HG03565 (cell line): ENCODE results near the gene ACKR2.
A peak's percentile ranks its signal among the peaks of the same experiment; 100 is the strongest.

Experiments used
- ATAC-seq: cut with Tn5 transposase; IDR thresholded peaks from one replicate; pipeline ENCODE4 v1.9.1; 2021; ENCODE audit warnings: mild to moderate bottlenecking, moderate library complexity; ENCODE audit not compliant: unreplicated experiment

The ACKR2 gene

DNA sequence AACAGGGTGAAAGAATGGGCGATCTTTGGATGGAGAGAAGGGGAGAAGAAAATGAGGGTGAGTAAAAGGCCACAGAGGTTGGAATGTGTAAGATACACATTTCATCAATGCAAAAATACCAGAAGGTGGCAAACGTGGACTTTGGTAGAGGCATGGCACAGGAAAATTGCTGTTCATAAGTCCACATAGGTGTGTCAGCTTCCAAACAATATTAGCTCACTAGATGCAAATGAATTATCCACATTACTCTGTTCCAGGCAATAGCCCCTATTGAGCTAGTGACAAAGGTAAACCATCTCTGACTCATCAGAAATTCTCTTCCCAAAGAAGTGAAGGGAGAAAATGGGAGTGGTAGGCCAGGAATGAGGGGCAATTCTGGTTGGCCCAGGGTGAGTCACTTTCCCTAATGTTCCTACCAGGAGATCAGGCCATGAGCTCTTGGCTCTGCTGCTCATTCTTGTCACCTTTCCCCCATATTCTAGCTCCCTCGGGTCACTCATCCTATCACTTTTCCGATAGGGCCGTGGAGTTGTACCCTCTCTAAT is 19.9 kb downstream of the ACKR2 start:
- ATAC-seq, result no peak

GRCh38 chr3:42829628-42830436 is 20.6 kb downstream of the ACKR2 start:
- no peak for ATAC-seq

DNA sequence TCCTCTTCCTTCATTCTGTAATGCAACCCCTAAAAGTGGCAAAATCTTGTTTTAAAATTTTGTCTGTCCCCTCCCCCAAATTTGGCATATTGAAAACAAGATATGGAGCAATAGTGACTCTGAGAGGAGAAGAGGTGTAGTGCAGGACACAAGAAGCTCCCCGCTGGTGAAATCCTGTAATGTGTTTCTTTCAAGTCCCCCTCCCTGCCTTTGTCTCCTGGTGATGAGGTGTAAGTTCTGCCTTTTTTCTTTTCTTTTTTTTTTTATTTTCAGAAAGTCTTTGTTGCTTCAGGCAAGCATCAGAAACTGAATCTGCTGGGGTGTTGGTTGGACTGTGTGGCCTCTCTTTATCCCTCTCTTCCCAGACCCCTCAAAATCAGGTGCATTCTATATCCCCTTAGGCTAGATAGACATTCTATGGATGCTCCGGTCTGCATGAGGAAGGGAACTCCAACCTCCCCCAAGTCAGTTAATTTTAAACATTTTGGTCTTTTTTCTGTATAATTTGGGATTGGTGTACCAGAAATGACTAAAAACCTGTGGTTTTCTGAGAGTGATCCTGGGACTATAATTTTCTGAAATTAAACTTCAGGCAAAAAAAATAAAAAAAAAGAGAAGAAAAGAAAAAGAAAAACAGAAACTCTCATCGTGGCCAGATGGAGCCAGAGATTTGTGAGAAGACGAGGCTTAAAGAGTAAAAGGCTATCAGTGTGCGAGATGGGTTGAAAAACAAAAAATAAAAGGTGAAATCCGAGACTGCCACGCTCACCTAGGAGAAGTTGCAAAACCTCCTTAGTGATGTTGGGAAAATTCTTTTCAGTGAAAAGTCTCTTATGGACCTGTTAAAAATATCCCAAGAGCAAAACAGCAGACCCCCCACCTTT is 21.4 kb downstream of the ACKR2 start:
- ATAC-seq, result no peak

DNA sequence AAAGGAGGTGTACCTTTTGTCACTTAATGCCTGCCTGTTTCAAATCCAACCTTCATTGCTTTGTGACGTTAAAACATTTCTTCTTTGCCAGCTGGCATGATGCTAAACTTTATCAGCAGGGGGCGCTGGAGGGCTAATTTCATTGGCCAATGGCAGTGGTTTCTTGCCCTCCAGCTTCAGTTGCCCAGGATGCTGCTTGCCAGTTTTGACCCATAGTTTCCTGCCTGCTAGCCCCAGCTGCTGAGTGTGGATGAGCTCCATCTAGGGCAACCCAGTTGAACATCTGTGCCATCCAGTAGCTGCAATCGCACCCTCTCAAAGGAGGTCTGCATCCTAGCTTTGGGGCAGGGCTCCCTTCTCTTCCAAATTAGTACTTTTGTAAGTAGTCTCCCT is 22.1 kb downstream of the ACKR2 start:
- peak; percentile 59 for ATAC-seq

- no peak for ATAC-seq
Measured at GRCh38 chr3:42836150-42837123, 27.2 kb downstream of the ACKR2 start.

GRCh38 chr3:42838571-42838970 is 29.3 kb downstream of the ACKR2 start:
- ATAC-seq, result no peak

DNA sequence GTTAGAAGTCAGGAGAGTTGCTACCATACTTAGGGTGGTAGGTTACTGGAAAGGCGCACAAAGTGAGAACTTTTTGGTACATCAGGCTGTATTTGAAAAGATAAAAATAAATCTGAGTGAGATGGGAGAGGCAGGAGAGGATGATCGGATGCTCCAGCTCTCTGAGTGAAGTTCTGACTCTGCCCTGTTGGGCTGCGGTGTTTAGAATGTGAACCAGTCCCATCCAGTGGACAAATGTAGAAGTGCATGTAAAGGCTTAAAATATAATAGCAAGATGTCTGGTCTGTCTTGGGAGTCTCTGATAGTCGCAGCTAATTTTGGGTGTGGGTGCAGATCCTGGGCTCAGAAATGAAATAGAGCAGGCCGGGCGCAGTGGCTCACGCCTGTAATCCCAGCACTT is 30.4 kb downstream of the ACKR2 start:
- ATAC-seq, result peak; percentile 92

DNA sequence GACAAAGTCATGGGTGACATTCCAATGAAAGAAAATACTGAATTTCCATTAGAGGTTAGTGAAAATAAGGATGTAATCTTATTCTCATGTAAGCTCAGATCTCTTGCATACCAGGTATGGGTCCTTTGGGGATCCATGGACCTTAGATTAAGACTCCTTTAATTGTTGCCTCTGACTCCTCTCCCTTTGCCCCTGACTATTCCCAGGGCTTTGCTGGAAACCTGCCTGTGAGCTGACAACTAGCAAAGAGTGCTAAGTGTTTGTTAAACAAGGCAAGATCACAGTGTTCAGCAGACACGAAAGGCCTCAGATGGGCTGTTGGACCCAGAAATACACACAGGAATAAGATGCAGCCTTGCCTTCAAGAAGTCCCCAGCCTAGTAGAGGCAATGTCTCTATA is 32.1 kb downstream of the ACKR2 start:
- ATAC-seq, result no peak

DNA sequence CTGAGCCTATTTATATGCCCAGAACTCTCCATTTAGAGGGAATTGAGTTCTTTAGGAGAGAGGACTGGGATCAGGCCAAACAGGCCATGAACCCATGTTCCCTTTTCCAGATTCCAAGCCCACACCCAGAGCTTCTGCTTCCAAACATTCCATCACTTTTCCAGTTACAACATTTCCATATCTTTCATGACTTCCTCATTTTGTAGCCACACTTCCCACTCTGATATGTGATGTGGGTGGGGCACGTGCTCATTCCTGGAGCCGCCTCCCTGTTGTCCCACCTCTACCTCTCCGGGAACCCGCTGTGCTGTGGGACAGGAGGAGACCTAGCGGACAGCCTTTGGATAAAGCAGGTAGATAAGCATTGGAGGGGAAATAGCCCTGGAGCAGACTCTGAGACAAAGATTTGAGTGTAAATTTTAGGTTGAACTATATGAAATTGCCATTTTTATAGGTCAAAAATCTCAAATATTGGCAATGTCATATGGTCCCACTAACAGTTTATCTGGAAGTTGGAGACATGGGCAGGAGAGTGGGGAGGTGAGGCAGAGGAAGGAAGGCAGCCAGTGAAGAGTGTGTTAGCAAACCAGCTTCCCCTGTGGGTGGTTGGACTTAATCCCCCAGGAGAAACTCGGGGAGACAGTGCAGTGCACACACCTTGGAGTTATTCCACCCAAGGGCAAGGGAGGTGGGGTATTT is 34.6 kb downstream of the ACKR2 start:
- no peak for ATAC-seq

- no peak for ATAC-seq
Measured at GRCh38 chr3:42844412-42844713, 35.1 kb downstream of the ACKR2 start.

DNA sequence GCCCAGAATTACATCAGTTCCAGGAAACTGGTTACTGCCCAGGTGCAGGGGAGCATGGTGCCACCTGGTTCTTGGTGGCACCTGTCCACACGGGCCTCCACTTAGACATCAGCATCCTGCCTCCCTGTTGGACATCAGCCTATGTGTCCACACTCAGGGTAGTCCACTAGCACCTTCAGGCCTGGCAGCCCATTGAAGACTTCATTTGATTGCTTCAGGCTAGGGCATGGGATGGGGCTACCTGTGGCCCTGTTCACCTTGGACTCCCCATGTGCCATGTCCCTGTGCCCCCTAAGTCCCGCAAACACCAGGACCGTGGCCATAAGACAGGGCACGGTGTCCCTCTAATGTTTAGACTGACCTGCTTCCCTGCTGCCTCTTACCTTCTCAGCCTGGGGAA is 35.6 kb downstream of the ACKR2 start:
- no peak for ATAC-seq

- ATAC-seq, result peak; percentile 71
Measured at GRCh38 chr3:42846685-42847522, 37.7 kb downstream of the ACKR2 start.

DNA sequence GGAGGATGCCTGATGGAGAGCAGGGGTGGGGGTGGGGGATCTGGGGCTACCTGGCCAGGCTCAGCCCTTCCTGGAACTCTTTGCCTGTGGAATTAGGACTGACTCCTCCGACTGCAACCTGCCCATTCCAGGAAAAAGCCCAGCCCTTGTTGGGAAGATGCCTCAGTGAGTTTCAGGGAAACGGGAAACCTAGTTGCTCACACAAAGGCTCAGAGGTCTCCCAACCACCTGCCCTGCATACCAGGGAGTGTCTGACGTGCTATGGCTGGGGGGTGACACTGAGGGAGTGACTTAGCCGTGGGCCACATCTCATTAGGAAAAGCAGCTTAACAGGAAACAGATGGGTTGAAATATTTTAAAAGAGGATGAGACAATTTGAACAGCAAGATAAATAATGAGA is 38.5 kb downstream of the ACKR2 start:
- no peak for ATAC-seq

DNA sequence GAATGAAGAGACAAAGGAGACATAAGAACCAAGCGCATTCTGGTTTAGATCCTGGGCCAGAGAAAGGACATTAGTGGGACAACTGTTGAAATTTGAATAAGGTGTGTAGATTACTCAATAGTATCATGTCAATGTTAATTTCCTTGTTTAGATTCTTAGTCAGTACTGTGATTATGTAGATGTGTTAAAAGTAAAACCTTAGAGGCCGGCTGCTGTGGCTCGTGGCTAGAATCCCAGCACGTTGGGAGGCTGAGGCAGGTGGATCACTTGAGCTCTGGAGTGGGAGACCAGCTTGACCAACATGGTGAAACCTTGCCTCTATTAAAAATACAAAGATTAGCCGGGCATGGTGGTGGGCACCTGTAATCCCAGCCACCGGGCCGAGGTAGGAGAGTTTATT is 39.8 kb downstream of the ACKR2 start:
- ATAC-seq, result no peak

GRCh38 chr3:42850263-42850662 is 41.0 kb downstream of the ACKR2 start:
- ATAC-seq, result no peak

DNA sequence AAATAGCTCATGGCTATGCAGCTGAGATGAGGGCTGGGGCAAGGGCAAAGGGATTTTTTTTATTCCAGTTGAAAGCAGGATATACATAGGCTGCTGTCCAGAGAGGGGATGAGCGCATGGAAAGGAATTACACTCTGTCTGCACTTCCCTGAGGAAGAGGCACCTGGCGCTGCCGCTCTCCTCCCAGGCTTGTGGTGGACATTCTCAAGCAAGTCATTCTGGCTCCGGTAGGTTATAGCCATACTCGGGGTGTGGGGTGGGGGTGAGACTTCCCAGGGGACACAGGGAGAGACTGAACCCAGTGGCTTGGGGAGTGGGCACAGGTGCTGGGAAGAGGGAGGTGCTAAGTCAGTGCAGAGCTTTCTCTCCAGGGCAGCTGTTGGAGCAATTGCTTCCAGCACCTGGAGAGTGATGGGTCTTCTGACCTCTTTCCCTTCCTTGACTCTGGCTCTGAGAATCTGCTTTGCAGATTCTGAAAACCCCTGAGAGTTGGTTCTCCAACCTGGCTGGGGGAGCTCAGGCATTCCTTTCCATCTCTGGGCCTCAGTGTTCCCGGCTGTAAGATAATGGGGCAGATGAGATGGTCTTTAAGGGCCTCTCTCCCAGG is 42.1 kb downstream of the ACKR2 start:
- ATAC-seq, result no peak

DNA sequence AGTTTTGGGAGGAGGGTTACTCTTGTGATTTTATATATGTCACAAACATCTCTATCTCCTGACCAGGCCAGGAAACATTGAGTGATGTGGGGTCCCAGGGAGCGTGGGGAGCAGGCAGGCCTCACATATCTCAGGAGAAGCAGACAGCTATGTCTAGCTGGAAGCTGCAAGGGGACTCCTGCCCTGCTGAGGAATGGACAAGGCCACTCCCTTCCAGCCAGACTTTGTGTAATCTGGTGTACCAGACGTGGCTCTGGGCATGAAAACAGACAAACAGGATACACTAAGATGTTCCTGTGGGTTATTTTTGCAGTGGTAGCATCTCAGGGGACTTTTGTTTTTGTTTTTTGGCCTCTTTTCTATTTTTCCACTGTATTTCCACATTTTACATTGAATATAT is 43.2 kb downstream of the ACKR2 start:
- no peak for ATAC-seq

- no peak for ATAC-seq
Measured at GRCh38 chr3:42853056-42853455, 43.8 kb downstream of the ACKR2 start.

GRCh38 chr3:42853739-42854302 is 44.6 kb downstream of the ACKR2 start:
- no peak for ATAC-seq
